HCT116 (cell line): ENCODE measurements around the gene INMT. TPM values are rescaled to one million over a fixed set of nuclear protein-coding genes. Genes with fewer than 3 reads are reported as not detected.

ENCODE experiments used
- ATAC-seq: fragments of 200-7000 bp; cut with Tn5 transposase; 2 replicates; pipeline ENCODE4 v1.9.1; 2020; ENCODE audit warnings: mild to moderate bottlenecking, moderate library complexity
- BruUV-seq: library from RNA; stranded (reverse); fragments of 400-500 nt; replicated peaks from 2 replicates; lab custom pipeline; 2021; lab: Mats Ljungman, UMichigan
- CTCF ChIA-PET: fragments of 300-600 bp; sonication (Branson Sonifier 250); formaldehyde crosslinking; loops from one replicate; lab custom pipeline; 2021; ENCODE audit warnings: antibody characterized with exemption; lab: Charles Lee
- POLR2A ChIA-PET: fragments of 300-600, 350-600 bp; sonication (Branson Sonifier 250); formaldehyde crosslinking; loops from one replicate; lab custom pipeline; 2021; ENCODE audit warnings: antibody characterized with exemption; lab: Charles Lee
- RAD21 ChIA-PET, 2 experiments: fragments of 300-600 bp; sonication (Branson Sonifier 250); formaldehyde crosslinking; loops; one replicate each; lab custom pipeline; 2023; ENCODE audit warnings: low total read pairs in 2 of 2; ENCODE audit not compliant: uncharacterized antibody in 2 of 2, unreplicated experiment in 2 of 2, low non-redundant PET in 1 of 2; lab: Charles Lee
- DNase-seq: peaks from one replicate; pipeline ENCODE4 v3.0.0-alpha.2; 2010; ENCODE audit warnings: low read depth, low spot score
- H2AFZ ChIP-seq: fragments of 200-600 bp; shearing (Covaris generic), sonication (generic); 2 replicates; pipeline ENCODE4 v1.6.1; 2017; ENCODE audit warnings: low read depth, mixed run types, mixed read lengths, antibody characterized with exemption, low read length; ENCODE audit not compliant: poor library complexity, severe bottlenecking
- H3K27ac ChIP-seq: 2 replicates; pipeline ENCODE4 v1.5.1; 2012; ENCODE audit warnings: low read depth, low read length
- H3K27me3 ChIP-seq: fragments of 200-600 bp; sonication (generic); 2 replicates; pipeline ENCODE4 v1.6.1; 2016; ENCODE audit warnings: mixed run types, low read length, mixed read lengths; ENCODE audit not compliant: insufficient read depth
- H3K36me3 ChIP-seq, 2 experiments: fragments of 200-500 bp in 1 of 2; fragments of 200-600 bp in 1 of 2; sonication (Bioruptor generic) in 1 of 2; sonication (generic) in 1 of 2; 2 replicates each; pipeline versions ENCODE4 v1.5.1 to v1.6.1; 2014 to 2016; ENCODE audit warnings: low read length in 2 of 2, inconsistent platforms in 1 of 2, mixed read lengths in 1 of 2, mixed run types in 1 of 2; ENCODE audit not compliant: insufficient read depth in 2 of 2, control insufficient read depth in 1 of 2
- H3K4me1 ChIP-seq, 2 experiments: fragments of 200-600 bp in 1 of 2; sonication (generic) in 1 of 2; 2 replicates each; pipeline versions ENCODE4 v1.5.1 to v1.6.1; 2012 to 2017; ENCODE audit warnings: low read length in 2 of 2, inconsistent platforms in 1 of 2, mild to moderate bottlenecking in 1 of 2, mixed read lengths in 1 of 2, mixed run types in 1 of 2, moderate library complexity in 1 of 2; ENCODE audit not compliant: insufficient read depth in 2 of 2, control insufficient read depth in 1 of 2
- H3K4me2 ChIP-seq: fragments of 200-600 bp; sonication (generic); 2 replicates; pipeline ENCODE4 v1.6.1; 2017; ENCODE audit warnings: mixed run types, low read length, mixed read lengths
- H3K4me3 ChIP-seq, 2 experiments: fragments of 200-600 bp in 1 of 2; sonication (generic) in 1 of 2; replicated peaks in 1 of 2; 2 replicates each; pipeline ENCODE4 v1.5.1; 2011 to 2016; ENCODE audit warnings: low read length in 2 of 2, control low read depth in 1 of 2, low read depth in 1 of 2, mild to moderate bottlenecking in 1 of 2, mixed read lengths in 1 of 2, mixed run types in 1 of 2
- H3K79me2 ChIP-seq: fragments of 200-600 bp; sonication (generic); 2 replicates; pipeline ENCODE4 v1.6.1; 2017; ENCODE audit warnings: mild to moderate bottlenecking, mixed run types, low read length, moderate library complexity, mixed read lengths; ENCODE audit not compliant: insufficient read depth
- H3K9ac ChIP-seq: fragments of 200-600 bp; sonication (generic); 2 replicates; pipeline ENCODE4 v1.6.1; 2016; ENCODE audit warnings: low read length, mixed read lengths
- H3K9me2 ChIP-seq: fragments of 200-600 bp; sonication (generic), shearing (Covaris generic); 2 replicates; pipeline ENCODE4 v1.6.1; 2017; ENCODE audit warnings: mixed run types, mild to moderate bottlenecking, moderate library complexity; ENCODE audit not compliant: insufficient read depth
- H3K9me3 ChIP-seq, 2 experiments: fragments of 200-500 bp in 1 of 2; fragments of 200-600 bp in 1 of 2; sonication (Bioruptor generic) in 1 of 2; sonication (generic) in 1 of 2; 2 replicates each; pipeline ENCODE4 v1.6.1; 2014 to 2017; ENCODE audit warnings: low read length in 2 of 2, mixed read lengths in 2 of 2, inconsistent platforms in 1 of 2, low read depth in 1 of 2, mild to moderate bottlenecking in 1 of 2, mixed run types in 1 of 2, moderate library complexity in 1 of 2; ENCODE audit not compliant: control insufficient read depth in 1 of 2, insufficient read depth in 1 of 2
- H4K20me1 ChIP-seq: fragments of 200-600 bp; sonication (generic), shearing (Covaris generic); 2 replicates; pipeline ENCODE4 v1.6.1; 2017; ENCODE audit warnings: mixed run types, mild to moderate bottlenecking, moderate library complexity; ENCODE audit not compliant: insufficient read depth
- CBX3 ChIP-seq: IDR thresholded peaks from 2 replicates; pipeline ENCODE4 v1.6.1; 2012; ENCODE audit warnings: low read depth
- CEBPB ChIP-seq: IDR thresholded peaks from 2 replicates; pipeline ENCODE4 v1.6.1; 2012; ENCODE audit warnings: low read depth
- ELF1 ChIP-seq: IDR thresholded peaks from 2 replicates; pipeline ENCODE4 v1.6.1; 2012; ENCODE audit warnings: low read depth, borderline replicate concordance
- EZH2phosphoT487 ChIP-seq: fragments of 200-600 bp; IDR thresholded peaks from 2 replicates; pipeline ENCODE4 v1.6.1; 2018; ENCODE audit warnings: antibody characterized with exemption, borderline replicate concordance
- FOSL1 ChIP-seq: IDR thresholded peaks from 2 replicates; pipeline ENCODE4 v1.6.1; 2012; ENCODE audit warnings: low read depth
- JUND ChIP-seq: IDR thresholded peaks from 2 replicates; pipeline ENCODE4 v1.6.1; 2012
- POLR2A ChIP-seq: IDR thresholded peaks from 2 replicates; pipeline ENCODE4 v1.7.0; 2011; ENCODE audit warnings: borderline replicate concordance; ENCODE audit not compliant: insufficient read depth, insufficient read length; ENCODE audit errors: extremely low read depth
- POLR2AphosphoS5 ChIP-seq: IDR thresholded peaks from 2 replicates; pipeline ENCODE4 v1.6.1; 2011; ENCODE audit warnings: mild to moderate bottlenecking, low read depth, low read length, moderate library complexity
- RAD21 ChIP-seq: IDR thresholded peaks from 2 replicates; pipeline ENCODE4 v1.6.1; 2012; ENCODE audit warnings: low read depth, mild to moderate bottlenecking
- SIN3A ChIP-seq: IDR thresholded peaks from 2 replicates; pipeline ENCODE4 v1.6.1; 2012; ENCODE audit warnings: low read depth
- SP1 ChIP-seq: IDR thresholded peaks from 2 replicates; pipeline ENCODE4 v1.6.1; 2012; ENCODE audit warnings: low read depth
- SRF ChIP-seq: IDR thresholded peaks from 2 replicates; pipeline ENCODE4 v1.6.1; 2012; ENCODE audit warnings: low read depth
- TCF7L2 ChIP-seq: IDR thresholded peaks from 2 replicates; pipeline ENCODE4 v1.7.0; 2011; ENCODE audit warnings: borderline replicate concordance, inconsistent platforms; ENCODE audit not compliant: insufficient read depth, insufficient read length; ENCODE audit errors: extremely low read depth
- YY1 ChIP-seq: IDR thresholded peaks from 2 replicates; pipeline ENCODE4 v1.6.1; 2011; ENCODE audit warnings: low read length, low read depth, moderate library complexity, mild to moderate bottlenecking; ENCODE audit not compliant: insufficient replicate concordance; ENCODE audit errors: extremely low read depth
- ZFX ChIP-seq: fragments of 450-650 bp; IDR thresholded peaks from 2 replicates; pipeline ENCODE4 v1.6.1; 2017
- intact Hi-C: fragments of 100-400 bp; cut with micrococcal nuclease; formaldehyde crosslinking; loops from 2 replicates; pipeline ENCODE4 v1.10.0; 2022
- total RNA-seq: library from RNA; stranded (reverse); gene quantifications from one replicate; pipeline ENCODE4 v1.2.1, GENCODE V29; 2021; ENCODE audit not compliant: unreplicated experiment
- TF ChIP-seq, protein P1 (sequence below): IDR thresholded peaks from 2 replicates; pipeline ENCODE4 v1.6.1; 2012
- TF ChIP-seq, protein P2 (sequence below), 3 experiments: fragments of 200-600 bp in 1 of 3; sonication (generic) in 1 of 3; IDR thresholded peaks in 2 of 3; conservative IDR thresholded peaks in 1 of 3; 2 replicates each; pipeline ENCODE4 v1.5.1; 2012 to 2017; ENCODE audit warnings: low read depth in 2 of 3, low read length in 2 of 3, antibody characterized with exemption in 1 of 3, borderline replicate concordance in 1 of 3, control low read depth in 1 of 3, mild to moderate bottlenecking in 1 of 3, mixed read lengths in 1 of 3, mixed run types in 1 of 3, moderate library complexity in 1 of 3; ENCODE audit not compliant: insufficient read depth in 1 of 3
- TF ChIP-seq, protein P3 (sequence below): IDR thresholded peaks from 2 replicates; pipeline ENCODE4 v1.6.1; 2012
- TF ChIP-seq, protein P4 (sequence below): IDR thresholded peaks from 2 replicates; pipeline ENCODE4 v1.6.1; 2012; ENCODE audit warnings: low read depth
- TF ChIP-seq, protein P5 (sequence below): IDR thresholded peaks from 2 replicates; pipeline ENCODE4 v1.6.1; 2011; ENCODE audit warnings: mild to moderate bottlenecking, low read length, moderate library complexity; ENCODE audit not compliant: insufficient replicate concordance; ENCODE audit errors: extremely low read depth

INMT gene
- total RNA-seq, 1 experiment from 2014 or later, result 0.32 TPM

DNA sequence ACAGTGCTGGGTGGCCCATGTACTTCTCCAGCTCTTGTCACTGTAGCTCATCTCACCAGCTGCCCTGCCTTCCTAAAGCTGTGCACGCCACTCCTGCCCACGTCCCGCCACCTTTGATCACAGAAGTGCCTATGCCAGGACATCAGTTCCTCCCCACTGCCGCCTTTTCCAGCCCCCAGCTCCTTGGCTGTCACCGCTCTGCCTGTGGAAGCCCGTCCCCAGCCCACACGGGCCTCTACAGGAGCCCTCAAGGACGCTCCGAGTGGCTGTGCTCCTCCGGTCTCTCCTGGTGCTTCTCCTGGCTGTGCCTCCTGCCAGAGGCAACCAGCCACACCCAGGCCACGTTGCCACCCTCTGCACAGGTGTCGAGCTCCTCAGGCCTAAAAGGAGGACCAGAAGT is 19.3 kb upstream of the INMT start:
- no peak overlapping the region for H3K9ac ChIP-seq
- no peaks in the 10 kb centered on the region for H4K20me1 ChIP-seq
- DNase-seq, result no peak
- ATAC-seq, result no peak
- peaks cover 3% of the 10 kb centered on the region; the same call in 1 of the 2 replicates for H3K27me3 ChIP-seq
- ChIA-PET RAD21 (no interaction called here), CTCF (no interaction called here), POLR2A (no interaction called here)
- H3K9me2 ChIP-seq, result no peaks in the 10 kb centered on the region
- no peaks in the 10 kb centered on the region for H3K4me1 ChIP-seq
- H3K36me3 ChIP-seq, result no peaks in the 10 kb centered on the region
- H3K9me3 ChIP-seq, result no peaks in the 10 kb centered on the region
- H3K79me2 ChIP-seq, result no peaks in the 10 kb centered on the region
- no TSS peak for BruUV-seq
- no peak overlapping the region for H3K27ac ChIP-seq
- no peak overlapping the region for H3K4me2 ChIP-seq
- intact Hi-C loops, result no loop called here
- no peak overlapping the region for H3K4me3 ChIP-seq
- TF ChIP-seq ELF1, result no peak
- TF ChIP-seq EZH2phosphoT487, result no peak
- TF ChIP-seq, protein P1, sequence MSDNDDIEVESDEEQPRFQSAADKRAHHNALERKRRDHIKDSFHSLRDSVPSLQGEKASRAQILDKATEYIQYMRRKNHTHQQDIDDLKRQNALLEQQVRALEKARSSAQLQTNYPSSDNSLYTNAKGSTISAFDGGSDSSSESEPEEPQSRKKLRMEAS, result no peak
- no peak for TF ChIP-seq RAD21
- no peak for TF ChIP-seq ZFX
- no peak for TF ChIP-seq FOSL1
- TF ChIP-seq SIN3A, result no peak
- no peak for TF ChIP-seq CEBPB
- no peak for TF ChIP-seq POLR2A
- no peak for TF ChIP-seq SRF
- TF ChIP-seq, protein P2, sequence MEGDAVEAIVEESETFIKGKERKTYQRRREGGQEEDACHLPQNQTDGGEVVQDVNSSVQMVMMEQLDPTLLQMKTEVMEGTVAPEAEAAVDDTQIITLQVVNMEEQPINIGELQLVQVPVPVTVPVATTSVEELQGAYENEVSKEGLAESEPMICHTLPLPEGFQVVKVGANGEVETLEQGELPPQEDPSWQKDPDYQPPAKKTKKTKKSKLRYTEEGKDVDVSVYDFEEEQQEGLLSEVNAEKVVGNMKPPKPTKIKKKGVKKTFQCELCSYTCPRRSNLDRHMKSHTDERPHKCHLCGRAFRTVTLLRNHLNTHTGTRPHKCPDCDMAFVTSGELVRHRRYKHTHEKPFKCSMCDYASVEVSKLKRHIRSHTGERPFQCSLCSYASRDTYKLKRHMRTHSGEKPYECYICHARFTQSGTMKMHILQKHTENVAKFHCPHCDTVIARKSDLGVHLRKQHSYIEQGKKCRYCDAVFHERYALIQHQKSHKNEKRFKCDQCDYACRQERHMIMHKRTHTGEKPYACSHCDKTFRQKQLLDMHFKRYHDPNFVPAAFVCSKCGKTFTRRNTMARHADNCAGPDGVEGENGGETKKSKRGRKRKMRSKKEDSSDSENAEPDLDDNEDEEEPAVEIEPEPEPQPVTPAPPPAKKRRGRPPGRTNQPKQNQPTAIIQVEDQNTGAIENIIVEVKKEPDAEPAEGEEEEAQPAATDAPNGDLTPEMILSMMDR (IDR thresholded peaks at IDR 0.05 in 2 of 3, conservative IDR thresholded peaks at IDR 0.05 in 1 of 3; ENCODE audit: borderline replicate concordance in 1 of 3, insufficient read depth in 1 of 3, low read depth in 2 of 3, low read length in 2 of 3), result no peak
- TF ChIP-seq POLR2AphosphoS5, result no peak
- TF ChIP-seq, protein P3, sequence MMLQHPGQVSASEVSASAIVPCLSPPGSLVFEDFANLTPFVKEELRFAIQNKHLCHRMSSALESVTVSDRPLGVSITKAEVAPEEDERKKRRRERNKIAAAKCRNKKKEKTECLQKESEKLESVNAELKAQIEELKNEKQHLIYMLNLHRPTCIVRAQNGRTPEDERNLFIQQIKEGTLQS, result no peak
- TF ChIP-seq, protein P4, sequence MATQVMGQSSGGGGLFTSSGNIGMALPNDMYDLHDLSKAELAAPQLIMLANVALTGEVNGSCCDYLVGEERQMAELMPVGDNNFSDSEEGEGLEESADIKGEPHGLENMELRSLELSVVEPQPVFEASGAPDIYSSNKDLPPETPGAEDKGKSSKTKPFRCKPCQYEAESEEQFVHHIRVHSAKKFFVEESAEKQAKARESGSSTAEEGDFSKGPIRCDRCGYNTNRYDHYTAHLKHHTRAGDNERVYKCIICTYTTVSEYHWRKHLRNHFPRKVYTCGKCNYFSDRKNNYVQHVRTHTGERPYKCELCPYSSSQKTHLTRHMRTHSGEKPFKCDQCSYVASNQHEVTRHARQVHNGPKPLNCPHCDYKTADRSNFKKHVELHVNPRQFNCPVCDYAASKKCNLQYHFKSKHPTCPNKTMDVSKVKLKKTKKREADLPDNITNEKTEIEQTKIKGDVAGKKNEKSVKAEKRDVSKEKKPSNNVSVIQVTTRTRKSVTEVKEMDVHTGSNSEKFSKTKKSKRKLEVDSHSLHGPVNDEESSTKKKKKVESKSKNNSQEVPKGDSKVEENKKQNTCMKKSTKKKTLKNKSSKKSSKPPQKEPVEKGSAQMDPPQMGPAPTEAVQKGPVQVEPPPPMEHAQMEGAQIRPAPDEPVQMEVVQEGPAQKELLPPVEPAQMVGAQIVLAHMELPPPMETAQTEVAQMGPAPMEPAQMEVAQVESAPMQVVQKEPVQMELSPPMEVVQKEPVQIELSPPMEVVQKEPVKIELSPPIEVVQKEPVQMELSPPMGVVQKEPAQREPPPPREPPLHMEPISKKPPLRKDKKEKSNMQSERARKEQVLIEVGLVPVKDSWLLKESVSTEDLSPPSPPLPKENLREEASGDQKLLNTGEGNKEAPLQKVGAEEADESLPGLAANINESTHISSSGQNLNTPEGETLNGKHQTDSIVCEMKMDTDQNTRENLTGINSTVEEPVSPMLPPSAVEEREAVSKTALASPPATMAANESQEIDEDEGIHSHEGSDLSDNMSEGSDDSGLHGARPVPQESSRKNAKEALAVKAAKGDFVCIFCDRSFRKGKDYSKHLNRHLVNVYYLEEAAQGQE, result no peak
- TF ChIP-seq CBX3, result no peak
- no peak for TF ChIP-seq JUND
- no peak for TF ChIP-seq TCF7L2
- TF ChIP-seq YY1, result no peak
- TF ChIP-seq SP1, result no peak
- TF ChIP-seq, protein P5, sequence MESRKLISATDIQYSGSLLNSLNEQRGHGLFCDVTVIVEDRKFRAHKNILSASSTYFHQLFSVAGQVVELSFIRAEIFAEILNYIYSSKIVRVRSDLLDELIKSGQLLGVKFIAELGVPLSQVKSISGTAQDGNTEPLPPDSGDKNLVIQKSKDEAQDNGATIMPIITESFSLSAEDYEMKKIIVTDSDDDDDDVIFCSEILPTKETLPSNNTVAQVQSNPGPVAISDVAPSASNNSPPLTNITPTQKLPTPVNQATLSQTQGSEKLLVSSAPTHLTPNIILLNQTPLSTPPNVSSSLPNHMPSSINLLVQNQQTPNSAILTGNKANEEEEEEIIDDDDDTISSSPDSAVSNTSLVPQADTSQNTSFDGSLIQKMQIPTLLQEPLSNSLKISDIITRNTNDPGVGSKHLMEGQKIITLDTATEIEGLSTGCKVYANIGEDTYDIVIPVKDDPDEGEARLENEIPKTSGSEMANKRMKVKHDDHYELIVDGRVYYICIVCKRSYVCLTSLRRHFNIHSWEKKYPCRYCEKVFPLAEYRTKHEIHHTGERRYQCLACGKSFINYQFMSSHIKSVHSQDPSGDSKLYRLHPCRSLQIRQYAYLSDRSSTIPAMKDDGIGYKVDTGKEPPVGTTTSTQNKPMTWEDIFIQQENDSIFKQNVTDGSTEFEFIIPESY, result no peak
- no peak overlapping the region for H2AFZ ChIP-seq
